SK-N-SH (cell line): ENCODE results near the gene LPCAT1. TPM values are rescaled to one million over a fixed set of nuclear protein-coding genes. Genes with fewer than 3 reads are reported as not detected.

Experiments used
- CTCF ChIA-PET: fragments of 300-600, 350-600 bp; formaldehyde crosslinking; extraction: SDS; loops from one replicate; lab custom pipeline; 2021; lab: Yijun Ruan, JAX
- POLR2A ChIA-PET: fragments of 350-600 bp; sonication (Branson Sonifier 250); formaldehyde crosslinking; extraction: SDS; loops from one replicate; lab custom pipeline; 2020; ENCODE audit warnings: antibody characterized with exemption, inconsistent platforms; lab: Yijun Ruan, JAX
- DNase-seq: peaks from one replicate; pipeline ENCODE4 v3.0.0; 2012
- H2AFZ ChIP-seq: fragments of 200-600 bp; sonication (generic); 2 replicates; pipeline ENCODE4 v1.8.1; 2016; ENCODE audit warnings: antibody characterized with exemption, mild to moderate bottlenecking, low read depth
- H3F3A ChIP-seq: fragments of 200-600 bp; sonication (generic); replicated peaks from 2 replicates; pipeline ENCODE3; 2016; ENCODE audit warnings: antibody characterized with exemption, mild to moderate bottlenecking; ENCODE audit not compliant: insufficient read depth
- H3K27ac ChIP-seq, 2 experiments: fragments of 200-500 bp in 1 of 2; fragments of 200-600 bp in 1 of 2; sonication (Bioruptor generic) in 1 of 2; sonication (generic), shearing (Covaris generic) in 1 of 2; 2 replicates each; pipeline versions ENCODE4 v1.5.1 to v1.6.1; 2014 to 2016; ENCODE audit warnings: low read depth in 2 of 2, inconsistent platforms in 1 of 2, low read length in 1 of 2, mild to moderate bottlenecking in 1 of 2, mixed read lengths in 1 of 2
- H3K27me3 ChIP-seq: fragments of 200-600 bp; sonication (generic), shearing (Covaris generic); 2 replicates; pipeline ENCODE4 v1.6.1; 2016; ENCODE audit warnings: mixed run types; ENCODE audit not compliant: insufficient read depth
- H3K36me3 ChIP-seq, 2 experiments: fragments of 200-500 bp in 1 of 2; fragments of 200-600 bp in 1 of 2; sonication (Bioruptor generic) in 1 of 2; sonication (generic) in 1 of 2; replicated peaks in 1 of 2; 2 replicates each; pipeline versions ENCODE3 to v1.5.1; 2014 to 2016; ENCODE audit warnings: low read length in 1 of 2, mild to moderate bottlenecking in 1 of 2; ENCODE audit not compliant: insufficient read depth in 2 of 2, control insufficient read depth in 1 of 2
- H3K4me1 ChIP-seq, 2 experiments: fragments of 200-500 bp in 1 of 2; fragments of 200-600 bp in 1 of 2; sonication (Bioruptor generic) in 1 of 2; sonication (generic), shearing (Covaris generic) in 1 of 2; 2 replicates each; pipeline versions ENCODE4 v1.5.1 to v1.6.1; 2014 to 2016; ENCODE audit warnings: low read depth in 1 of 2, low read length in 1 of 2, mixed run types in 1 of 2; ENCODE audit not compliant: insufficient read depth in 2 of 2, control insufficient read depth in 1 of 2
- H3K4me2 ChIP-seq: fragments of 200-600 bp; sonication (generic), shearing (Covaris generic); 2 replicates; pipeline ENCODE4 v1.6.1; 2017; ENCODE audit warnings: mixed run types
- H3K4me3 ChIP-seq, 2 experiments: fragments of 200-500 bp in 1 of 2; fragments of 200-600 bp in 1 of 2; sonication (Bioruptor generic) in 1 of 2; sonication (generic), shearing (Covaris generic) in 1 of 2; 2 replicates each; pipeline versions ENCODE4 v1.5.1 to v1.8.1; 2014 to 2016; ENCODE audit warnings: low read depth in 2 of 2, inconsistent platforms in 1 of 2, low read length in 1 of 2, mild to moderate bottlenecking in 1 of 2, mixed read lengths in 1 of 2, moderate library complexity in 1 of 2
- H3K79me2 ChIP-seq: fragments of 200-600 bp; sonication (generic); 2 replicates; pipeline ENCODE4 v1.8.1; 2017; ENCODE audit warnings: mild to moderate bottlenecking; ENCODE audit not compliant: insufficient read depth
- H3K9ac ChIP-seq: fragments of 200-600 bp; sonication (generic); 2 replicates; pipeline ENCODE4 v1.6.1; 2017; ENCODE audit warnings: mixed run types
- H3K9me2 ChIP-seq: fragments of 200-600 bp; sonication (generic); 2 replicates; pipeline ENCODE4 v1.6.1; 2017; ENCODE audit warnings: mixed run types
- H3K9me3 ChIP-seq: fragments of 200-600 bp; sonication (generic); 2 replicates; pipeline ENCODE4 v1.6.1; 2017; ENCODE audit warnings: mixed run types, mild to moderate bottlenecking, moderate library complexity
- H4K20me1 ChIP-seq: fragments of 200-600 bp; sonication (generic); 2 replicates; pipeline ENCODE4 v1.6.1; 2017; ENCODE audit warnings: mild to moderate bottlenecking, mixed run types; ENCODE audit not compliant: insufficient read depth
- FOXJ3 ChIP-seq: sonication (generic); formaldehyde crosslinking; IDR thresholded peaks from 2 replicates; pipeline ENCODE4 v1.5.1; 2020; ENCODE audit warnings: mild to moderate bottlenecking, missing genetic modification reagents
- GABPA ChIP-seq: IDR thresholded peaks from 2 replicates; pipeline ENCODE4 v1.4.0; 2012; ENCODE audit warnings: low read depth, mild to moderate bottlenecking
- JUND ChIP-seq: IDR thresholded peaks from 2 replicates; pipeline ENCODE4 v1.4.0; 2012
- MXI1 ChIP-seq: IDR thresholded peaks from 2 replicates; pipeline ENCODE4 v1.6.1; 2012; ENCODE audit warnings: mild to moderate bottlenecking, low read depth, low read length, improper control_type of control experiment
- NFIC ChIP-seq: IDR thresholded peaks from 2 replicates; pipeline ENCODE4 v1.4.0; 2012; ENCODE audit warnings: borderline replicate concordance
- REST ChIP-seq: IDR thresholded peaks from 2 replicates; pipeline ENCODE4 v1.6.1; 2012; ENCODE audit warnings: mild to moderate bottlenecking, low read depth, low read length, moderate library complexity
- RFX5 ChIP-seq: IDR thresholded peaks from 2 replicates; pipeline ENCODE4 v1.6.1; 2012; ENCODE audit warnings: mild to moderate bottlenecking, improper control_type of control experiment, low read length
- RXRA ChIP-seq: IDR thresholded peaks from 2 replicates; pipeline ENCODE4 v1.4.0; 2012; ENCODE audit warnings: low read depth, mild to moderate bottlenecking, borderline replicate concordance
- SMC3 ChIP-seq: IDR thresholded peaks from 2 replicates; pipeline ENCODE4 v1.6.1; 2012; ENCODE audit warnings: low read depth, low read length, improper control_type of control experiment
- TCF12 ChIP-seq: IDR thresholded peaks from 2 replicates; pipeline ENCODE4 v1.4.0; 2012
- WGBS: methylation state at CpG from one replicate; pipeline ENCODE4 v1.1.6; 2017; ENCODE audit warnings: low lambda C conversion rate; 5-methylcytosine and 5-hydroxymethylcytosine counted together
- polyA plus RNA-seq, 3 experiments: library from polyadenylated mRNA; depleted of rRNA; stranded (reverse); fragments of >200 nt; gene quantifications; 2 replicates each; pipeline ENCODE4 v1.2.3, GENCODE V29; 2012
- TF ChIP-seq, protein P1 (sequence below): IDR thresholded peaks from 2 replicates; pipeline ENCODE4 v1.4.0; 2012; ENCODE audit warnings: low read depth, borderline replicate concordance

The LPCAT1 gene
- polyA plus RNA-seq, 1 of the 3 experiments (the other 2 are of a cell fraction) = 42.3 TPM

DNA sequence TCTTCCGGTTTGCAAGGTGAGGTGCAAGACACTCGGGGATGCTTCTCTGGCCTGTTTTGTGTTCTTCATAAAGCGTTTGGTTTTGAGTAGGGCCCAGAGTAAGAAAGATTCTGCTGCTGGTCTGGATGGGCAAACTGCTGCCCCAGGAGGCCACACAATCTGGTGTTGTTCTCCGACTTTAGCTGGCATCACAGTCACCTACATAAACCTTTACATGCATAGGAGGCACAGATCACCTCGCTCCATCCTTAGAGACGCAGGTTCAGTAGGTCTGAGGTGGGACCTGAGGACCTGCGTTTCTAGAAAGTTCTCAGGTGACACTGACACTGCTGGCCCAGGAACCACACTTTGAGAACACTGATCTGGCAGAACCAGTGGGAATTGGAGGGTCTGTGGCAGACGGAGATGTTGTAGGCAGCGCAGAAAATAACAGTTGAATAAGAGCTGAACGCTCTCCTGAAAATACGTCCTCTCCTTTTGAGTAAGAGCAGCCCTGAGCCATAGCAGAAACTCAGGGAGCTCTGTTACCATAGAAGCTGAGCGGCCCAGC is 74.6 kb downstream of the LPCAT1 start (continued):
- TF ChIP-seq GABPA = no peak
- TF ChIP-seq, all 33 proteins: peak for 0

DNA sequence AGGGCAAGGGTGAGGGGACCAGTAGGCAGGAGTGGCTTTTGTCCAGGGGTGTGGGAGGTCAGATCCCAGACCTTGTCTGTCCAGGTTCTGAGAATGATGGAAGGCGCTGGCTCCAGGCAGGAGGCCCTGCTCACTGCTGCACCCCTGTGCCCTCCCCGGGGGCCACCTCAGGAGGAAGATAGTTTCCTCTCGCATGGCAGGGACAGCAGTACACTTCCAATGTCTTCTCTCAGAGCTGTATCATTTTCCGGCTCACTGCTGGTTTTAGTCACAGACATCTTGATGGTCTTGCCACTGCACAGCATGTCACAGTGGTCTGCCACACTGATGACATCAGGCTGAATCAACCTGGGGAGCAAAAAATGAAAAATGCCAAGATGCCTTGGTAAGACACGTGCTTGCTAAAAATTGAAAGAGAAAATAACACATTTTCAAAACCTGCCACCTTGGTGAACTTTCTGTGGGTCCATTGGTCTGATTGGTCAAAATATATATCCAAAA is 75.2 kb downstream of the LPCAT1 start:
- Histone ChIP-seq H4K20me1 (no peaks in the 10 kb centered on the region), H3K79me2 (no peaks in the 10 kb centered on the region), H3K9me3 (no peaks in the 10 kb centered on the region), H3K9me2 (no peaks in the 10 kb centered on the region), H3K4me1 (no peaks in the 10 kb centered on the region), H3K27me3 (peaks cover 67% of the 10 kb centered on the region), H3K9ac (no peak overlapping the region), H3K27ac (no peak overlapping the region), H3F3A (no peaks in the 10 kb centered on the region), H2AFZ (no peak overlapping the region), H3K36me3 (no peaks in the 10 kb centered on the region), H3K4me3 (no peak overlapping the region), H3K4me2 (no peak overlapping the region)
- DNase-seq = no peak
- no peak for TF ChIP-seq NFIC
- TF ChIP-seq SMC3 = no peak
- TF ChIP-seq MXI1 = no peak
- TF ChIP-seq, protein P1, sequence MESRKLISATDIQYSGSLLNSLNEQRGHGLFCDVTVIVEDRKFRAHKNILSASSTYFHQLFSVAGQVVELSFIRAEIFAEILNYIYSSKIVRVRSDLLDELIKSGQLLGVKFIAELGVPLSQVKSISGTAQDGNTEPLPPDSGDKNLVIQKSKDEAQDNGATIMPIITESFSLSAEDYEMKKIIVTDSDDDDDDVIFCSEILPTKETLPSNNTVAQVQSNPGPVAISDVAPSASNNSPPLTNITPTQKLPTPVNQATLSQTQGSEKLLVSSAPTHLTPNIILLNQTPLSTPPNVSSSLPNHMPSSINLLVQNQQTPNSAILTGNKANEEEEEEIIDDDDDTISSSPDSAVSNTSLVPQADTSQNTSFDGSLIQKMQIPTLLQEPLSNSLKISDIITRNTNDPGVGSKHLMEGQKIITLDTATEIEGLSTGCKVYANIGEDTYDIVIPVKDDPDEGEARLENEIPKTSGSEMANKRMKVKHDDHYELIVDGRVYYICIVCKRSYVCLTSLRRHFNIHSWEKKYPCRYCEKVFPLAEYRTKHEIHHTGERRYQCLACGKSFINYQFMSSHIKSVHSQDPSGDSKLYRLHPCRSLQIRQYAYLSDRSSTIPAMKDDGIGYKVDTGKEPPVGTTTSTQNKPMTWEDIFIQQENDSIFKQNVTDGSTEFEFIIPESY = no peak
- no peak for TF ChIP-seq RFX5
- no peak for TF ChIP-seq TCF12
- ChIA-PET CTCF (no interaction called here), POLR2A (no interaction called here)
- 20% methylated on average over 5 of the region's 5 CpGs for WGBS

- DNase-seq = no peak
- Histone ChIP-seq H3K36me3 (no peaks in the 10 kb centered on the region), H3F3A (no peaks in the 10 kb centered on the region), H3K27ac (no peak overlapping the region), H3K27me3 (peaks cover 74% of the 10 kb centered on the region), H3K9me2 (no peaks in the 10 kb centered on the region), H3K9me3 (no peaks in the 10 kb centered on the region), H3K4me1 (no peaks in the 10 kb centered on the region), H3K4me3 (no peak overlapping the region), H4K20me1 (no peaks in the 10 kb centered on the region), H3K9ac (no peak overlapping the region), H3K4me2 (no peak overlapping the region), H2AFZ (no peak overlapping the region), H3K79me2 (no peaks in the 10 kb centered on the region)
- 30% methylated on average over 13 of the region's 16 CpGs for WGBS
- CTCF ChIA-PET = interaction anchor here (0.9 kb wide), 1 partner anchor 9 kb away, joined by 3 read pairs; no protein-coding TSS in a partner anchor
- TF ChIP-seq RXRA (no peak), FOXJ3 (CRISPR knock-in tag) (no peak), JUND (no peak), REST (no peak)
- POLR2A ChIA-PET = interaction anchor here (0.6 kb wide), 1 partner anchor 9 kb away, joined by 4 read pairs; no protein-coding TSS in a partner anchor
Observed at GRCh38 chr5:1447671-1448361, 75.9 kb downstream of the LPCAT1 start.
